ENCODE data around the gene IRAK3.
A peak's percentile ranks its signal among the peaks of the same experiment; 100 is the strongest.
"Not testable (repeated sequence)": the region's sequence is repeated elsewhere in the genome, so short reads cannot be mapped to it uniquely, and the experiment has no call there.

Gene IRAK3

DNA sequence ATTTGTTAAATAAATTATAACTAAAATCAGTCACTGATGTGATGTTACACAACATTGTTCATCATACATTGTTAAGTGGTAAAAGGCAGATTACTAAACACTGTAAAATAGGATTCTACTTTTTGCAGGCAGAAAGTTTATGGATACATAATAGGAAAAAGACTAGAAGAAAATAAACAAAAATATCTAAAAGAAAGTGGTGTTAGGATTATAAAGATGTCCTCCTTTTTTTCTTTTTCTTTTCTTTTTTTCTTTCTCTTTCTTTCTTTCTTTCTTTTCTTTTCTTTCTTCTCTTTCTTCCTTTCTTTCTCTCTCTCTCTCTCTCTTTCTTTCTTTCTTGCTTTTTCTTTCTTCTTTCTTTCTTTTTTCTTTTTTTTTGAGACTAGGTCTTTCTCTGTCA is 73.7 kb downstream of the IRAK3 start:
- DNase-seq (ENCODE audit: low spot score) = no peak

DNA sequence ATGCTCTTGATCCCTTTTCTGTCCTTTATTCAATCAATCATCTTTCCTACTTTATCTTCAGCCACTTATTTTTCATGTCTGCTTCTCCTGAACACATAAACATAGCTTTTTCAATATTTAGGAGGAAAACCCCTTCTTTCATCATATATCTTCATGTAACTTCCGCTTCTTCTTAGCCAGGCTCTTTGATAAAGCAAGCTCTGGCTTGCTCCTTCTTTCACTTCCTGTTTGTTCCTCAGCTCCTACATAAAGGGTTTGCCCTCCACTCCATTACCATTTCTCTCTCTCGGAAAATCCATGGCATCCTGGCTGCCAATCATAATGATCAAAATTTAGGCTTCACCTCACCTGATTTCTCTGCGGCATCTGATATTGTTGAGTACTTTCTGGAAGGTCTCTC is 79.5 kb downstream of the IRAK3 start:
- peak; percentile 20 for DNase-seq (ENCODE audit: low spot score)

- no peak for DNase-seq (ENCODE audit: low spot score)
Measured at GRCh38 chr12:66269142-66269541, 80.1 kb downstream of the IRAK3 start.

DNA sequence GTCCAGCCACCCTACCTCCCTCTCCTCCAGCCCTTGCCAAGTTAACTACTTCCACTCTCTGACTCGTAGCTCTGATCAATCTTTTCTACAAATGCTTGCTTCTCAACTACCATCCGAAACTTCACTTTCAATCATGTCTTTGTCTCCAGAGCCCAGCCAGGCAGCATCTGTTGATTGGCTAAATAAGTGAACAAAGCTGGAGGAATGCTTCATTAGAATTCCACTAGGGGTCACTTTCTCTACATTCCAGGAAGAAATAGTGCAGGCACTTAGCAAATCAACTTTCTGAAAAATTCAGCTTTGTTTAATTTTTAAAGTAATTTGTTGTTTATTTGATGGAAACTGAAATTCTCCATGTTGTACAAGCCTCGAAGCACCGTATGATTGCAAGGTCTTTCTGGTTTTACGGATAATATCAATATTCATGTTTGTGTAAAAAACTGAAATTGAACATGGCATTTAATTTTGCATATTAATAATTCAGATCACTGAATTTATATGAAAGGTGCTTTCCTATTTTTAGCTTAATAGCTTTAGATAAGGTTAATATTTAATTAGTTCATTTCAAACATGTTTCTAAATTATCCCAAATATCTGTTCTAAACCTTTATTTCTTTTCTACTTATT is 80.9 kb downstream of the IRAK3 start:
- peak; percentile 75 for DNase-seq (ENCODE audit: low spot score)

GRCh38 chr12:66270613-66271012 is 81.6 kb downstream of the IRAK3 start:
- DNase-seq (ENCODE audit: low spot score) = no peak

DNA sequence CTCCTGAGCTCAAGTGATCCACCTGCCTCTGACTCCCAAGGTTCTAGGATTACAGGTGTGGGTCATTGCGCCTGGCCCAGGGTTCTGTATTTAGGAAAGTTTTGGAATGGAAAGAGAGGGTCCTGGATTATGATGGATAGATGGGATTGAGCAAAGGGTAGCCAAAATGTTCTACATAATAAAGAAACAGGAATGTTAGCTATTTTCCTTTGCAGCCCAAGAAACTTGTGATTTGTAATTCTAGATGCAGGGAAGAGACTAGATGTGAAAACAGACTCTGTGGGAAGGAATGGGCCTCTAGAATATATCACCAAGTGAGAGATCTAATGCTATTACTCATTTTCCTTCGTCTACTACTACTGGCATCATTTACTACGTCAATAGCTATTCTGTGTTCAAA is 83.6 kb downstream of the IRAK3 start:
- no peak for DNase-seq (ENCODE audit: low spot score)

DNA sequence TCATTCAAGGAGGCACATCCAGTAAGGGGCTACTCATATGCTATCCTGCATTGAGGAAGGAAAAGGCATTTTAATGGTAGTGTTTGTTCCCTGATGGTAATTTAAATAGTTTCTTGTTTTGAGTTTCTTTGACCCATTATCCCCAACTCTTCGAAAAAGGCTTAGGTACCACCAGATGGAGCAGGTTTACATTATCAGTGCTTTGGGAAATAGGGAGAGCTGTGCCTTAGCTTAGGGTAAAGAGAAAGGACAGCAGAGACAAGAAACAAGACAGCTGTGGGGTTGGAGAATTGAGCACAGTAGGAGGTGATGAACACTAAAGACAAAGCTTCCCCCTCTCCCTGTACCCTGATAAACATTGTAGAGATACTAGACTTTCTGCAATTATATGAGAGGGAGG is 84.1 kb downstream of the IRAK3 start:
- no peak for DNase-seq (ENCODE audit: low spot score)

DNA sequence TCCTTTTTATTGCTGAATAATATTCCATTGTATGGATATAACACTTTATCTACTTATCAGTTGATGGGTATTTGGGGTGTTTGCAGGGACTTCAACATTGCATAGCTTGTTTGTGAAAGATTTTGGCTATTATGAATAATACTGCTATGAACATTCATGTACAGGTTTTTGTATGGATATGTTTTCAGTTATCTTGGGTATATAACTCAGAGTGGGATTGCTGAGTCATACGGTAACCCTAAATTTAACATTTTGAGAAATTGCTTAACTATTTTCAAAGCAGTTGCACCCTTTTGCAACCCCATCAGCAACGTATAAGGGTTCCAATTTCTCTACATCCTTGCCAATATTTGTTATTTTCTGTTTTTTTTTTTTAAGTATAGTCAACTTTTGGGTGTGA is 86.0 kb downstream of the IRAK3 start:
- DNase-seq (ENCODE audit: low spot score) = no peak

GRCh38 chr12:66279123-66279712 is 90.2 kb downstream of the IRAK3 start:
- no peak for DNase-seq (ENCODE audit: low spot score)

- peak; percentile 28 for DNase-seq (ENCODE audit: low spot score)
Measured at GRCh38 chr12:66280561-66280960, 91.5 kb downstream of the IRAK3 start.

- DNase-seq (ENCODE audit: low spot score) = no peak
Measured at GRCh38 chr12:66282244-66282643, 93.2 kb downstream of the IRAK3 start.

GRCh38 chr12:66287275-66287674 is 98.3 kb downstream of the IRAK3 start:
- no peak for DNase-seq (ENCODE audit: low spot score)

DNA sequence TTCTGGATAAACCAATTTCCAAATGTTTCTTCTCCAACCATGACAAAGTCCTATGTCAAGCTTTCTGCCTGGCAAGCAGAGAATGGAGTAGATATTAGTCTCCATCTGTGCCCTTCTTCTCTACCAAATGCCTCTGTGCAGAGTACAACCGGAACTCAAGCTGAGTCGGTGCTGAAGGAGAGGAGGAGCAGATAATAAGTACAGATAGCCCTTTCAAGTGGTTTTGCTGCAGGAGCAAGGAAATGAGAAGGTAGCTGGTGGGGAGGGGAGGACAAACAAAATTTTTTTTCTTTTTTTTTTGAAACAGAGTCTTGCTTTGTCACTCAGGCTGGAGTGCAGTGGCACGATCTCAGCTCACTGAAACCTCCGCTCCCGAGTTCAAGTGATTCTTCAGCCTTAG is 99.1 kb downstream of the IRAK3 start:
- DNase-seq (ENCODE audit: low spot score) = no peak

GRCh38 chr12:66289485-66289884 is 100.5 kb downstream of the IRAK3 start:
- DNase-seq (ENCODE audit: low spot score) = no peak

GRCh38 chr12:66290716-66291200 is 101.7 kb downstream of the IRAK3 start:
- no peak for DNase-seq (ENCODE audit: low spot score)

DNA sequence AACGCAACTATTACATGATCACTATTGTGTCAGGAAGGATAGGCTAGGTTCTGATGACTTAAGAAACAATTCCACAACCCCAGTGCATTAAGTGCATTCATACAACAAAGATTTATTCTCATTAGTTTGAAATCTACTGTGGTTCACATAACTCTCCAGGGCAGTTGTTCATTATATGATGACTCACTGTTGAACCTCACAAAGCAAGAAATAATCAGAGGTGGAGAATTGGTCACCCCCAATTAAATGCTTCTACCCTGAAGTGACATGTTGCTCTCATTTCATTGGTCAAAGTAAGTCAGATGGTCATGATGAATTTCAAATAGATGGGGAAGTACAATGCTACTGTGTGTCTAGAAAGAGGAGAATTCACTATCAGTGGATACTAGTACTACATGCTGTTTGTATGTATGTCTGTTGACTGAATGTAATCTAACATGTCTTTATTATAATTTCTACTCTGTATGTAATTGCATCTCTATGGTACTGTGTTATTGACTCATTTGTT is 107.2 kb downstream of the IRAK3 start:
- DNase-seq (ENCODE audit: low spot score) = no peak

DNA sequence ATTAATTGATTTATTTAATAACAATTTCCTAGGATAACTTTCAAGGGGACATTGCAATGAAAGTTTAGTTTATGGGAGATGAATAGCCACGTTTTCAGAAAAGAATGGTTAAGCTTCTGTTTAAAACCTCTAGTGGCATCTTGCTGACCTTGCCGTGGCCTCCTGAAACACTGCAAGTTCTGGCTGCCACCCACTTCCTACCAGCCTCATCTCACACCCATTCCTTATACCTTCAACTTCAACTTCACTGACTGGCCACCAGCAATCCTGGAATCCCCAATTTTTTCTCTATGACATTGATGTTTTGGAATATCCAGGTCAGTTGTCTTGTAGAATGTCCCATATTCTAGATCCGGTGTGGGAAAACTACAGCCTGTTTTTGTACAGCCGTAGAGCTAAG is 108.1 kb downstream of the IRAK3 start:
- DNase-seq (ENCODE audit: low spot score) = no peak

DNA sequence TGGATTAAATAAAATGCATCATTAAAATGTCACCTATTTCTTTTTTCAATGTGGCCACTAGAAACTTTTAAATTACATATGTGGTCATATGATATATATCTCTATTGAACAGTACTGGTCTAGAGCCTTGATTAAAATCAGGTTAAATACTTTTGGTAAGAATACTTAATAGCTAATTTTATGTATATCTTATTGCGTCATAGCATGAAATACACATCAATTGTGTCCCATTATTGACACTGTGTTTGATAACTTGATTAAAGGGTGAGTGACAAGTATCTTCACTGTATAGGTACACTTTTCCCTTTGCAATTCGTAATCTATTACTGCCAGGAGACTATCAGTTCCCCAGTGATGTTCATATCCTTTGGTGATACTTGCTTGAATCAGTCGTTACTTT is 108.9 kb downstream of the IRAK3 start:
- no peak for DNase-seq (ENCODE audit: low spot score)

DNA sequence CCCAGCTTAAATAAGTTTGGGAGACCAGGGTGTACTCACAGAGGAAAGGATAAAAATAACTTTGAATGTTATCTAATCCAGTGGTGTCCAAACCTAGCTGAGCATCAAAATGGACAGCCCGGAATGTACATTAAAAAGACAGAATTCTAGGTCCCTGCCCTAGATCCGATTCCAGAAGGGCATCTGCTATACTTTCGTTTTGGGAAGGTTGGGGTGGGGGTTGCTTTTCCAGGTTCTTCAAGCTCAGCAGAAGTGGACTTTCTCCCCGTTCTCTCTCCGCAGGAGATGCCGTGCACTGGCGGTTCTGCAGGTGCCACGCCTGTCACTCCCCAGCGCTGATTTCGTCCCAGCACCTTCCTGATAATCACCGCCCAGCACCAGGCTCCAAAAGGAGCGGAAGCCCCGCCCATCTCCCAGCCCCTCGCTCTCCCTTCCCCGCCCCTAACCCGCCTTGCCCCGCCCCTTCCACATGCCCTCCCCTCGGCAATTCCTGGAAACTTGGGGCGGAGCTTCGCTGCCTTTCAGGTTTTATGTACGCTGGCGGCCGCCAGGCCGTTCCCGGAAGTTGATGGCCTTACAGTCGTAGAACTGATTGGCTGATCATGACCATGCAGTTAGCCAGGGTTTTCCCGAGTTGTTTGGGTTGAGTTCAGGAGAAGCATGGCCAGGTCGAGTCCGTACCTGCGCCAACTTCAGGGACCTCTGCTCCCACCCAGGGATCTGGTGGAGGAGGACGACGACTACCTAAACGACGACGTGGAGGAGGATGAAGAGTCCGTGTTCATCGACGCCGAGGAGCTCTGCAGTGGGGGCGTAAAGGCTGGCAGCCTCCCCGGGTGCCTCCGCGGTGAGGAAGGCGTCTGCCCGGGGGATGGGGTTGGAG is 113.2 kb downstream of the IRAK3 start, which contains the start of gene HELB:
HELB (plus strand) TSS at position 550 of the 883 bp plus-strand sequence; CDS start at position 661, 111 bp downstream.
- peak; percentile 95 for DNase-seq (ENCODE audit: low spot score)

- no peak for DNase-seq (ENCODE audit: low spot score)
Measured at GRCh38 chr12:66302827-66303169, 113.8 kb downstream of the IRAK3 start.

DNA sequence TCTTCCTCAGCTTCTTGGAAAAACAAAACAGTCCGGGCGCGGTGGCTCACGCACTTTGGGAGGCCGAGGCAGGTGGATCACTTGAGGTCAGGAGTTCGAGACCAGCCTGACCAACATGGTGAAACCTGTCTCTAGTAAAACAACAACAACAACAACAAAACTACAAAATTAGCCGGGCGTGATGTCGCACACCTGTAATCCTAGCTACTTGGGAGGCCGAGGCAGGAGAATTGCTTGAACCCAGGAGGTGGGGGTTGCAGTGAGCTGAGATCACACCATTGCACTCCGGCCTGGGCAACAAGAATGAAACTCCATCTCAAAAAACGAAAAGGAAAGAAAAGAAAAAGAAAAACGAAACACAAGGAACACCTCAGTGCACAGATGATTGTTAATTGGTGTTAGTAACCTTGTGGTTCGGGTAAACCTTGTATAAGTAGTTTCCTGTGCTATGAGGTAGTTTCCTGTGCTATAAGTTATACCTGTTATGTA is 114.3 kb downstream of the IRAK3 start:
- DNase-seq (ENCODE audit: low spot score) = not testable (repeated sequence)
